Renal cortical epithelial cell (primary cell): ENCODE data around the gene MUCL3. TPM values are rescaled to one million over a fixed set of nuclear protein-coding genes. Genes with fewer than 3 reads are reported as not detected.
A peak's percentile ranks its signal among the peaks of the same experiment; 100 is the strongest.
"Not testable (repeated sequence)": the region's sequence is repeated elsewhere in the genome, so short reads cannot be mapped to it uniquely, and the experiment has no call there.

Experiments
- DNase-seq: peaks from one replicate; pipeline ENCODE4 v3.0.0-alpha.2; 2011; ENCODE audit warnings: low read depth
- total RNA-seq: library from RNA; depleted of rRNA; stranded (reverse); fragments of >200 nt; gene quantifications from 2 replicates; pipeline ENCODE4 v1.2.3, GENCODE V29; 2014

Gene MUCL3
- total RNA-seq, 1 donor from 2014 or later, result not detected

DNA sequence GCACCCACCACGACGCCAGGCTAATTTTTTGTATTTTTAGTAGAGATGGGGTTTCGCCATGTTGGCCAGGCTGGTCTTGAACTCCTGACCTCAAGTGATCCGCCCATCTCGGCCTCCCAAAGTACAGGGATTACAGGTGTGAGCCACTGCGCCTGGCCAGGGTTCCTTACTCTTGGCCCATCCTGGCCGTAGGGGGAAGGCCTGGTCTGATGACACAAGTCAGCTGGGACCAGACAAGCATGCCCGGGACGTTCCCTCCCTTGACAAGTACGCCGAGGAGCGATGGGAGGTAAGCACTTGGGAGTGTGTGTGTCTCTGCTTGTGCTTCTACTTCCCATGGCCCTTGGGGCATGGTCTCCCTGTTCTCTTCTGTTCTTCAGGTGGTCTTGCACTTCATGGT lies 30.3 kb upstream of the MUCL3 start:
- not testable (repeated sequence) for DNase-seq

DNA sequence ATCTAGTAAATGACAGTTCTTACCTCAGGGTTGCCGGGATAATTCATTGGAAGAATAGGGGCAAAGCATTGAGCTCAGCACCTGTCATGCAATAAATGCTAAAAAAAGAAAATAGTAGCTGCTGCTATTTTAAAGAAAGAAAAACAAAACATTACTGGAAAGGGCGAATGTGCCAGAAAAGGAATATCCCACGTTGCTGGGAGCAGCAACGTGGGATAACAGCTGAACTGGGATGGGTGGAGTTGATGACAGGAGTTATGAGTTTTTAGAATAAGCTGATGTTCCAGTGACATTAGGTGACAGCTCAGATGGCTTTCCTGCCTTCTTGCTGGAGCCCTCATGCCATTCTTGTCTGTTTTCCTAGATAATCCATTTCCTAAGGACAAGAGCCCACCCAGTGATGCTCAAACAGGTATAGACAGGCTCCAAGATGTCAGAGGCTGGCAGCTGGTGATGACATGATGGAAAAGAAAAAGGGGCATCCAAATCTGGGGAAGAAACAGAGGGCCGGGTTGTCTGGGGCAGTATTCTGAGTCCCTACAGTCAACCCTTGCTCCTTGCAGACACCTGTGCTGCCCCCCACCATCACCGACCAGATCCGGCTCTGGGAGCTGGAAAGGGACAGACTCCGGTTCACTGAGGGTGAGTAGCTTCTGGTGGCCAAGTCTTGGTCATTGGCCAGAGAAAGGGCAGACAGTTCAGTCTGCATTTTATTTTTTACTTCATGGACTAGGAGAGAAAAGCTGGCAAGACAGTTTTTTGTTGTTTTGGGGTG lies 27.8 kb upstream of the MUCL3 start:
- DNase-seq, result no peak

DNA sequence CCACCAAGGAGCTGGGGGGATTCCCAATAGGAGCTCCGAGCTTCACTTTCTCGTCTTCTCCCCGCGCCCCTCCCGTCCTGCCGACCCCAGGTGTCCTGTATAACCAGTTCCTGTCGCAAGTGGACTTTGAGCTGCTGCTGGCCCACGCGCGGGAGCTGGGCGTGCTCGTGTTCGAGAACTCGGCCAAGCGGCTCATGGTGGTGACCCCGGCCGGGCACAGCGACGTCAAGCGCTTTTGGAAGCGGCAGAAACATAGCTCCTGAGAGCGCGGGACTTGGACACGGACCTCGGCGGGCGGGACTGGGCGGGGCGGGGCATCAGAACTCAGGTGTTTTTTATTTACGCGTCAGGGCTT lies 27.1 kb upstream of the MUCL3 start:
- peak; percentile 4 for DNase-seq

DNA sequence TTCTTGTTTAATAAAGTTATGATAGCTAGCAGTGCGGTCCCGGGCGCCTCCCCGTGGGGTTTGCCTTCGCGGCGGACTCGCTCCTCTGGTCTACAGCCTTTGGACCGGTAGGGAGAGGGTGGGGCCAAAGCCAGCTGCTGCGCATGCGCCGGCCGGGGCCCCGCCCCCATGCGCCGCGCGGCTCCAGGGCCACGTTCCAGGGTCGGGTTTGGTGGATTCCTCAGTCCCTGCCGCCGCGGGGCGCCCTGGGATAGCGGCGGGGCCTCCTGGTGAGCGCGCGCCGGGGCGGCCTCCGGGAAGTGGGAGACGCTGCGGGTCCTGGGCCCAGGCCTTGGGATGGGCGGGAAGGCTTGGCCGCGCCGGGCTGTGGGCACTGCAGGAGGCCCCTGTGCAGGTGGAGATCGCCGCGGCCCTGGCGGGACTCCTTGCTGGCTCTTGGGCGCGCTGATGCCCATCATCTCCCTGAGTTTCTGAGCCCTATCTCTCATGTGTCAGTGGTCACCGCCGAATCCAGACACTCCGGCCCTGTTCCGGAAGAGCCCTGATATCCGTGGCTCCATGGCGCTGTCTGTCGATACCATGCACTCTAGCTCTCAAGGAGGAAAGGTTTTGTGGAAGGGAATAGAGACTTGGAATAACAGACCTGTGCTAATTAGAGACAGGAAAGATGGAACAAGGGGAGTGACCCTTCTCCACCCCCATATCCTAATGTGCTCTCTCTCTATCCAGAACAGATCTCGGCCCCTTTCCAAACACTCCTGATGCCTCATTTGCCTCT lies 26.5 kb upstream of the MUCL3 start, which contains the start of gene VARS2:
Gene VARS2, plus strand, starts transcription at position 163 of the 778 bp plus-strand sequence. Its CDS starts 599 bp downstream, at position 762.
- DNase-seq, result peak; percentile 77

DNA sequence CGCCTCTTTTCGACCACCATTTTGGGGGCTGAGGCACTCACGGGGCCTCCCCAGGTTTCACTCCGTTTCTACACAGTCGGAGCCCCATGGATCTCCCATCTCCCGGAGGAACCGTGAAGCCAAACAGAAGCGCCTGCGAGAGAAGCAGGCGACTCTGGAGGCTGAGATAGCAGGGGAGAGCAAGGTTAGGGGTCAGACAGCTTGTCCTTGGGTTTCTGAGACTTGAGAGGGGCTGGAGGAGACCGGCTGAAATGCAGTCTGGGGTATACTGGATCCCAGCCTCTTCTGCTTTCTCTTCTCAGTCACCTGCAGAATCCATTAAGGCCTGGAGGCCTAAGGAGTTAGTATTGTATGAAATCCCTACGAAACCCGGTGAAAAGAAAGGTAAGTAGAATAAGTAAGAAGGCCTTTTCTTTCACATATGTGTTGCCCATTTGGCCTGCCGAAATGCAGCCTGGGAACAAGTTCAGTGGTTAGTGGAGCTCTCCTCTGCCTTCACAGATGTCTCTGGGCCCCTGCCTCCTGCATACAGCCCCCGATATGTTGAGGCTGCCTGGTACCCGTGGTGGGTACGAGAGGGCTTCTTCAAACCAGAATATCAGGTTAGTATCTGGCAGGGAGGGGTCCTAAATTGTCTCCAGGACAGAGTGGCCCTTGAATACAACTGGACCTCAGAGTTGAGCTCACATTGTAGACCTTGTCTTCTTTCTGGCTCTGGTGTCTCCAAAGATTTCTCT lies 25.8 kb upstream of the MUCL3 start:
- no peak for DNase-seq

DNA sequence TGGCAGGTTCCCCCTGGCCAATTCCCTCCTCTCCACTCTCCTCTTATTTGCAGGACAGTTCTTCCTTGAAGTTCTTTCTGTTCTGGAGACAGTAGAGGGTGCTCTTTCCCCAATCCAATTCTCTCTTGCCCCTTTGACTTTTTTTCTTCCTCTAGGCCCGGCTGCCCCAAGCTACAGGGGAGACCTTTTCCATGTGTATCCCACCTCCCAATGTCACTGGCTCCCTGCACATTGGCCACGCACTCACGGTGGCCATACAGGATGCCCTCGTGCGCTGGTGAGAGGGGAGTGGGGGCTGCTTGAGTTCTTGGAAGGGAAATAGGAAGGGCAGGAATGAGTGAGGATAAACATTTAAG lies 25.2 kb upstream of the MUCL3 start:
- DNase-seq, result peak; percentile 77

DNA sequence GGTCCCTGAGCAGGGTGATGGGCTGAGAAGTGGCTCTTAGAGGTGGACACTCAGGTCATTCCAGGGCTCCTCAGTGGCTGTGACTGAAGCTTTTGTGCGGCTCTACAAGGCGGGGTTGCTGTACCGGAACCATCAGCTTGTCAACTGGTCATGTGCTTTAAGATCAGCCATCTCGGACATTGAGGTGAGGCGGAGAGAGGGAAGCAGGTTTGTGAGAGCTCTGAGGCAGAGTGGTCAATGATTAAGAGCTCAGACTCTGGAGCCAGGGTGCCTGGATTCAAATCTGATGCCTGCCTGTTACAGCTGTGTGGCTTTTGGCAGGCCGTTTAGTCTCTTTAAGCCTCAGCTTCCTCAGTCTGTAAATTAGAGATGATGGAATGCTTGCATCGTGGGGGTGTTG lies 23.7 kb upstream of the MUCL3 start:
- no peak for DNase-seq

DNA sequence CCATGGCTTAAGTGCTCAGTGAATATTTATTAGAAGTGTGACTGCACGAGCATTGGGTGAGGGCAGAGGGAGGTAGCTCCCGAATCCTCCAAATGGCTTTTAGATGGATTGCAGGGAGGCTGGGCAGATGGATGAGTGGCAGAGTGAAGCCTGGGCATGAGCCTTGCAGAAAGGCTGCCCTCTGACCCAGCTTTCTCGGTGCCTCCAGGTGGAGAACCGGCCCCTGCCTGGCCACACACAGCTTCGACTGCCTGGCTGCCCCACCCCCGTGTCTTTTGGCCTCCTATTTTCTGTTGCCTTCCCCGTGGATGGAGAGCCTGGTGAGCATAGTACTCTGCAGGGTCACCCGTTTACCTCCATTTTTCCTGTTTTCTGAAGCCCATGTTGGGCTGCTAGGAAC lies 23.3 kb upstream of the MUCL3 start:
- no peak for DNase-seq

DNA sequence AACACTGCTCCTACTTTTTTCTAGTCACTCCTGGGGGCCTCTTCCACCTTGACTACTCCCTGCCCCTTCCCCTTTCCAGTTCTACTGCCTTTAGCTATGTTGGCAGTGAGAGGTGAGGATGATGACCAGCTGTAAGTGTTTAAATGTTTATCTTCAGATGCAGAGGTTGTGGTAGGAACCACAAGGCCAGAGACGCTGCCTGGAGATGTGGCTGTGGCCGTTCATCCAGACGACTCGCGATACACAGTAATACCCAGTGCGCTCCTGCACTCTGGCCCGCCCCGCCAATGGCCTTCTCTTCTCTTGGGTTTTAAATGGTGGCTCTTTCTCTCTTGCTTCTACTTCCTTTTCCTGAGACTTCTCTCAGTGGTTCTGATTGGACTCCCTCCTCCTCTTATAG lies 22.1 kb upstream of the MUCL3 start:
- no peak for DNase-seq

DNA sequence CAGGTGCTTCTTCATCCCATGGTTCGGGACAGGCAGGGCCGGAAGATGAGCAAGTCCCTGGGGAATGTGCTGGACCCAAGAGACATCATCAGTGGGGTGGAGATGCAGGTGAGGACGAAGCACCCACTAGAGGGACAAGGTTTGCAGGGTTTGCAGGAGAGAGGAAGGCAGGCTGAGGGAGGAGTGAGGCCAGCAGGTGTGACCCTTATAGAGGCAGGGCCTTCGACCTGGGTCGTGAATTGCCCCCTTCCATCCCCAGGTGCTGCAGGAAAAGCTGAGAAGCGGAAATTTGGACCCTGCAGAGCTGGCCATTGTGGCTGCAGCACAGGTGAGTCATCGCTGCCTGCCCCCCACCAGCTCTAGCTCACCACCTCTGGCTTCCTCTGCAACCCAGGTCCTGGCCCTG lies 18.3 kb upstream of the MUCL3 start:
- no peak for DNase-seq

DNA sequence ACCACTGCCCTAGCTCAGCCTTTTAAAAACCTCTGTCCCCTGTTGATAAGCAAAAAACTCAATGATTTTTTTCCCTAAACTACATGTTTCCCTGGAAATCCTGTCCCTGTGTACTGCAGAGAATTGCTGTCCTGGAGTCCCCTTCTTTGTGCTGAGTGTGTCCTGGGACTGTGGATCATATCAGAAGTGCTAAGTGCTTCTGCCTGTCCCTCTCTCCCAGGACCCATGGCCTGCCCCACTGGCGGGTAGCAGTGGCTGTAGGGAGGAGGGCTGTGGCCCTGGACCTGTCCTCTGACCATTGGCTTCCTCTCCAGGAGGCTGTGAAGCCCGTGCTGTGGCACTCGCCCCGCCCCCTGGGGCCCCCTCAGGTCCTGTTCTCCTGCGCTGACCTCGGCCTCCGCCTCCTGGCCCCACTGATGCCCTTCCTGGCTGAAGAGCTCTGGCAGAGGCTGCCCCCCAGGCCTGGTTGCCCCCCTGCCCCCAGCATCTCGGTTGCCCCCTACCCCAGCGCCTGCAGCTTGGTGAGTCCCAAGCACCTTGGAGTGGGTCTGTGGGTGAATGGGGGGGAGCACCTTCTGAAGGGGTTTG lies 16.6 kb upstream of the MUCL3 start:
- DNase-seq, result not testable (repeated sequence)

DNA sequence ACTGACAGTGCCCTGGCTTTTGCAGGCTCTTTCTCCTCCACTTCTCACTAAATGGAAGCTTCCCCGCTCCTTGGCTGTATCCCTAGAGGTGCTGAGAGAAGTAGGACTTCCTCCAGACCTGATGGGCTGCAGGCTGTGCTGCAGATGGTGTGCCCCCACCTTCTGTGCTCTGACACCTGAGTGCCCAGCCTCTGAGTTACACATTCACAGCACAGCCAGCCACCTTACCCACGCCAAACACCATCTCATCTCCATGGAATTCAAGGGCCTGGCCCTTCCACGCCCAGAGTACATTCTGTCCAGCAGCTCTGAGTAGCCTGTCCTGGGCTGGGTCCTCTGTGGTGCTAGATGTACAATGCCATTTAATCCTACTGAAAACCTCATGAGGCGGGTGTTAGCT lies 14.1 kb upstream of the MUCL3 start:
- peak; percentile 88 for DNase-seq

DNA sequence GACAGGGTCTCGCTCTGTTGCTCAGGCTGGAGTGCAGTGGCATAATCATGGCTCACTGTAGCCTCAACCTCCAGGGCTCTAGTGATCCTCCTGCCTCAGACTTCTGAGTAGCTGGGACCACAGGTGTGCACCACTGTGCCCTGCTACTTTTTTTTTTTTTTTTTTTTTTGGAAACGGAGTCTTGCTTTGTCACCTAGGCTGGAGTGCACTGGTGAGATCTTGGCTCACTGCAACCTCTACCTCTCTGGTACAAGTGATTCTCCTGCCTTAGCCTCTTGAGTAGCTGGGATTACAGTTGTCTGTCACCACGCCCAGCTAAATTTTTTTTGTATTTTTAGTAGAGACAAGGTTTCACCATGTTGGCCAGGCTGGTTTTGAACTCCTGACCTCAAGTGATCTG lies 13.7 kb upstream of the MUCL3 start:
- not testable (repeated sequence) for DNase-seq

DNA sequence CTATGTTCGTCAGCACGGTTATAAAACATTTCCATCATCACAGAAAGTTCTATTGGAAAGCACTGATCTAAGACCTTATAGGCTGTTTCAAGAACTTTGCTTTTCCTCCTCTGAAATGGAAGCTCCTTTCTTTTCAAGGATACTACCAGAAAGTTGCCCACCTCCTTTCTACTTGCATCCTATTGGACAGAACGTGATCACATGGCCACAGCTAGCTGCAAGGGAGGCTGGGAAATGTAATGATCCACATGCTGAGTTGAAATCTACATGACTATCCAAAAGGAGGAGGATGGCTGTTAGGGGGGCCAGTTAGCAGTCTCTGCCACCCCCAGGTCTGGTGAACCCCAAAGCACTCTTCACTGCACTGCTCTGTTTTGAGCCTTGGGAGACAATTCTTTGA lies 12.1 kb upstream of the MUCL3 start:
- DNase-seq, result no peak

DNA sequence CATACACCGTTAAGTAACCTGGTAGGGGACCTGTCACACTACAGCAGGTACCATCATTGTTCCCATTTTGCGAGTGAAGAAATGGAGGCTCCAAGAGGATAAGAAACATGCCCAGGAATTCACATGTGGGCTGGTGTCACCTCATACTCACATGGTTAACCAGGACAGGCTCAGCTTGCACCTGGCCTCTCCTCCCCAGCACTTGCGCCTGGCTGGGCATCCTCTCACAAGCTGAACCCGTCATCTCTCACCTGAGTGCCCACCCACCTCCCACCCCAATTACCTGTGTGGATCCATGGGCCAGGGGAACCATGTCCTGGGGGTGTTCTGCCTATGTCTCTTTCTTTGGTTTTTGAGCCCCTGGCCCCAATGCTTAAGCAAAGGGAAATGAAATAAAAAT lies 10.3 kb upstream of the MUCL3 start:
- DNase-seq, result no peak

DNA sequence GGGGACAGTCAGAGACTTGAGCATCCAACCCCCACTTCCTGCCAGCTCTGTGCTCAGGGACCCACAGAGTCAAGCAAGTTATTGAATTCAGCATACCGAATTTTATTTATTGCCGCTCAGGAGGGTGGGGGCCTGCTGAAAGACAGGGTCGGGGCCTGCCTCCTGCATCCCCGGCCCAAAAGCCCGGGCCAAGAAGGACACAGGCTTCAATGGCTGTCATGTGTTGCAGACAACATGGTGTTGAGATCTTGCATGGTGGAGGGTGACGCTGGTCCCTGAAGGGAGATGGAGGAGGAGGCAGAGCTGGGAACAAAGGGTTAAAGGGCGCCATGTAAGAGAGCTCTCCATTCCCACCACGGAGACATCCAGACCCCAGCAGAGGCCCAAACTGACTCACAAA lies 9.5 kb upstream of the MUCL3 start:
- no peak for DNase-seq

DNA sequence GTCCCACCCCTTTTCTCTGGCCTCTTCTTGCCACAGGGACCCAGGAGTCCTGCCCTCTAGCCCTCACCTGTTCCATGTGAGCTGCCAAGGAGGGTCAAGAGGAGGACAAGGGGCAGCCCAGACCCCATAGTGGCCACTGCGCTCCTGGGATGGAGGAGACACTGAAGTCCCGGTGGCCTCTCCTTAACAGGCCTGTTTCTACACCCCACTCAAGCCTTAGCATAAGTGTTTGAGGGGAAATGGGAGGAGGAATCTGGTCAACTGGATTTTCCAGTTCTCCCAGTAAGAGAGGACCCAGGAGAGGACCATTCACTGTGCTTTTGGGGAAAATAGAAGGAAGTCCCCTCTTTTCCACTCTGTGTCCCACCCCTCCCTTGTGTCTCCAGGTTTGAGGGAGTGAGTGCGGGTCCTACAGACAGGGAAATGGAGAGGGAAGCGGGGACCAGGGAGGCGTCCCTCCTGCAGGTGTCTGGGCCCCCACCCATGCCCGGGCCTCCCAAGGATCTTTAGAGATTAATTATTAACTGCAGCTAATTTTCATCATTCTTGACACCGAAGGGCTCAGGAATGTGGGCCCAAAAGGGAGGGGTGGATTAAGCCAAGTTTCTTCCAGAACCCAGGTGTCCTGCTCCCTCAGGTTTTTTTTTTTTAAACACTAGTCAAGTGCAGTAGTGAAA lies 8.7 kb upstream of the MUCL3 start, which contains the start of gene SFTA2:
Gene SFTA2, minus strand, starts transcription at position 202 of the 677 bp plus-strand sequence. Its CDS starts 74 bp downstream, at position 128.
- DNase-seq, result peak; percentile 76

DNA sequence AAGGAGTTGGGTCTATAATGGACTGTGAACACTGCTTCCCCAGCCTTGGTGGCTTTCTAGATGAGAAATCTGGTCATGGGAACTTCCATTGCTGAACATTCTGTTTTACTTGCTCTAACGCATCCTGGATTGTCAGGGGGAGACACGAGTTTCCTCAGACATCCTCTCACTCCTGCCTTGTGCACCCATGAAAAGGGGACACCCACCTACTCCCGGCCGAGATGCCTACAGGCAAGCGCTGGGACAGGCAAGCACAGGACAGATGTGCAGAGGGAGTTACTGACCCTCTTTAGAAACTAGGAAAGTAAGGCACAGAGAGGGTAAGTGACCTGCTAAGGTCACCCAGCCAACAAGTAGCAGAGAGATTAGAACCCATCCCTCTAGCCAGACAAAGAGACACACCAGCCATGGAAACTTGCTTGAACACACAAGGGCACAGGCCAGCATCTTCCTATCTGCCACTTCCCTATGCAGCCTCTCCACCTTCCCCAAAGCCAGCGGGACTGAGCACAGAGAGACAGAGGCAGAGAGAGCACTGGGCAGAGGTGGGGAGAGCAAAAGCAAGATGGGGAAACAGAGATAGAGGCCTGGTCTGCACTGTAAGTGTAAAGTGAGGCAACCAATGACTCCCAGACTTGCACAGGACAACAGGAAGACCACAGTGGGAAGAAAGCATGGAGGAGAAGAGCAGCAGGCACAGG lies 8.0 kb upstream of the MUCL3 start:
- DNase-seq, result no peak

DNA sequence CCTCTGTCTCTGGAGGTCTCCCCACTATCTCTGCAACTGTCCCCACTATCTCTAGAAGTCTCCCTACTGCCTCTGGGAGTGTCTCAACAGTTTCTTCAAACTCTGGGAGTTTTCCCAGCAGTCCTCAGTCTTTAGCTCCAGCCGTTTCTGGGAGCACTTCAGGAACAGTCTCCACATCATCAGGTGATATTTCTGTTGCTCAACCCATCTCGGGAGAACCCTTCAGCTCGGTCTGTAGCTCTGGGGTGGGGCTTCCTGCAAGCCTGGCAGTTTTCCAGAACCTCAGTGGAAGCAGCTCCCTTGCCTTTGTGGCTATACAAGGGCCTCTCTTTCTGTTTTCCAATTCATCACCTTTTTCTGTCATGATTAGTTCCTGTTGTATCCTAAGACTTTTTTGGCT lies 5.8 kb upstream of the MUCL3 start:
- DNase-seq, result peak; percentile 71

DNA sequence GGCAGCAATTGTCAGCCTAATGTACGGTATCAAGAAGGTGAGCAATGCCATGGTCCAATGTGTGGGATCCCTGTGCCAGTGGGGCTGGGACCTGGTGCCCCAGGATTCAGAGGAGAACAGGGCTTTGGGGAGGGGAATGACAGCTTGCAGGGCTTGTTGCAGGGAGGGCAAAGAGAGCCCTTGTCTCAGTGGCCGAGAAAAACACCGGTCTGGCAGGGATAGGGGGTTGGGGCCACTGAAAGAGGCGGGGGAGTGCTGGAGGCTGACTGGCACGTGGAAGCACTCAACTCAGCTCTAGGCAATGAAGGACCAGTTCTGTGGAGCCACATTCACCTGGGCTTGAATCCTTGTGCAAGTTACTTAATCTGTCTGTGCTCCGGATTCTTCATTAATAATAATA lies 3.5 kb upstream of the MUCL3 start:
- DNase-seq, result no peak

DNA sequence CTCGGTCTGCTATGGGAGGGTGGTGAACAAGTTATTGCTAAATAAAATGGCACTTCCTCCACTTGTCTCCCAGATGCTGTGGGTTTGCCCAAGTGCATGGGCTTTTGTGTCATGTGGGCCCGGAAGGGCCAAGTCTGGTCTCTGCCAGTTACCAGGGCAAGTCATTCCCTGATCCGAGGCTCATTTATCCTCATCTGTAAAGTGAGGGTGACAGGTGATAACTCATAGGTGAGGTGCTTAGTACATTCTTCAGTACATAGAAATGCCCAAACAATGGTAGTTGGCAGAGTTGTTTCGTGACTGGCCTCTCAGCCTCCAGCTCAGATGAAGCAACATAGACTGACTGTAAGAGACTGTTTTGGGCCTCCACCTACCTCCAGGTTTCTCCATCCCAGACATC lies 2.0 kb upstream of the MUCL3 start:
- DNase-seq, result no peak
